ENCODE measurements around the gene C10orf62. TPM values are rescaled to one million over a fixed set of nuclear protein-coding genes. Genes with fewer than 3 reads are reported as not detected.

C10orf62 gene
- total and polyA plus RNA-seq, 2 experiments from 2014 or later: not detected

- TF ChIP-seq ZNF462 (CRISPR knock-in tag; IDR thresholded peaks at IDR 0.05) (no peak), EZH2 (IDR thresholded peaks at IDR 0.05; ENCODE audit: low read depth, unreplicated experiment) (no peak), JUNB (IDR thresholded peaks at IDR 0.05; ENCODE audit: unreplicated experiment) (no peak), POLR2AphosphoS5 (IDR thresholded peaks at IDR 0.05; ENCODE audit: low read depth) (no peak), ETS1 (IDR thresholded peaks at IDR 0.05) (no peak)
Observed at GRCh38 chr10:97547271-97547600, 42.3 kb upstream of the C10orf62 start (continued).

- Histone ChIP-seq H4K20me1 (replicated peaks; ENCODE audit: insufficient read depth) (no peaks in the 10 kb centered on the region), H3F3A (replicated peaks; ENCODE audit: low read depth) (0 out of 2 replicates have a peak, but pooled peaks cover 3% of the 10 kb centered on the region), H3K27ac (ENCODE audit: low read depth) (peak overlapping the region; percentile 26; the same call in 1 of the 2 replicates), H3K4me1 (ENCODE audit: insufficient read depth) (peaks cover 16% of the 10 kb centered on the region), H3K36me3 (ENCODE audit: insufficient read depth) (no peaks in the 10 kb centered on the region), H3K4me2 (no peak overlapping the region), H3K79me2 (replicated peaks; ENCODE audit: insufficient read depth) (no peaks in the 10 kb centered on the region; the same call in none of the 2 replicates), H3K9me2 (ENCODE audit: insufficient read depth) (no peaks in the 10 kb centered on the region), H3K27me3 (ENCODE audit: insufficient read depth) (no peaks in the 10 kb centered on the region), H3K4me3 (no peak overlapping the region), H2AFZ (no peak overlapping the region)
- ATAC-seq: no peak
- Mint-ChIP-seq H3K36me3 (ENCODE audit: low read depth) (no peaks in the 10 kb centered on the region), H3K4me1 (peaks cover 33% of the 10 kb centered on the region), H3K27me3 (ENCODE audit: insufficient read depth, low read depth, poor library complexity) (peaks cover 8% of the 10 kb centered on the region), H3K4me3 (no peak overlapping the region), H3K27ac (no peak overlapping the region), H3K9me3 (no peaks in the 10 kb centered on the region)
- no peak for DNase-seq (ENCODE audit: low spot score)
- no peak for TF ChIP-seq POLR2AphosphoS5 (IDR thresholded peaks at IDR 0.05; ENCODE audit: low read depth)
- no peak for TF ChIP-seq REST (IDR thresholded peaks at IDR 0.05; ENCODE audit: unreplicated experiment)
- no peak for TF ChIP-seq CREB1 (CRISPR knock-in tag; IDR thresholded peaks at IDR 0.05; ENCODE audit: low read depth)
- no peak for TF ChIP-seq CTCF (conservative IDR thresholded peaks at IDR 0.05; ENCODE audit: low read depth in 2 of 2)
- no peak for TF ChIP-seq EZH2phosphoT487 (IDR thresholded peaks at IDR 0.05; ENCODE audit: unreplicated experiment)
Observed at GRCh38 chr10:97547962-97548361, 41.6 kb upstream of the C10orf62 start.
